ENCODE results near the gene C2orf81.
A peak's percentile ranks its signal among the peaks of the same experiment; 100 is the strongest.
"Not testable (repeated sequence)": the region's sequence is repeated elsewhere in the genome, so short reads cannot be mapped to it uniquely, and the experiment has no call there.

Gene C2orf81

GRCh38 chr2:74447230-74447999 lies 26.0 kb upstream of the C2orf81 start:
- H4K20me1 ChIP-seq (ENCODE audit: insufficient read depth, low read length) = no peaks in the 10 kb centered on the region
- no peaks in the 10 kb centered on the region for H3K79me2 ChIP-seq (ENCODE audit: low read length)
- H3K4me2 ChIP-seq (ENCODE audit: low read length) = no peak overlapping the region
- no peak overlapping the region for H3K27ac ChIP-seq (ENCODE audit: low read length)
- H3K36me3 ChIP-seq (replicated peaks; ENCODE audit: low read depth, low read length) = no peaks in the 10 kb centered on the region
- H3K27me3 ChIP-seq (ENCODE audit: low read depth, low read length) = no peaks in the 10 kb centered on the region
- H3K4me3 ChIP-seq (ENCODE audit: low read length) = no peak overlapping the region
- peaks cover 18% of the 10 kb centered on the region for H3K4me1 ChIP-seq (ENCODE audit: low read length)
- H3K9ac ChIP-seq (ENCODE audit: low read length) = no peak overlapping the region
- no peak for TF ChIP-seq EZH2phosphoT487 (IDR thresholded peaks at IDR 0.05; ENCODE audit: low read depth)
- TF ChIP-seq CTCF (IDR thresholded peaks at IDR 0.05; ENCODE audit: low read depth, low read length) = no peak
- no peak overlapping the region for H2AFZ ChIP-seq (ENCODE audit: low read depth, low read length)
- H3K9me3 ChIP-seq (ENCODE audit: insufficient read depth, low read length) = no peaks in the 10 kb centered on the region

GRCh38 chr2:74444498-74445318 lies 23.3 kb upstream of the C2orf81 start:
- Histone ChIP-seq H3K36me3 (replicated peaks; ENCODE audit: low read depth, low read length) (no peaks in the 10 kb centered on the region), H3K4me2 (ENCODE audit: low read length) (peak overlapping the region; percentile 54), H3K9me3 (ENCODE audit: insufficient read depth, low read length) (no peaks in the 10 kb centered on the region), H4K20me1 (ENCODE audit: insufficient read depth, low read length) (no peaks in the 10 kb centered on the region), H3K79me2 (ENCODE audit: low read length) (no peaks in the 10 kb centered on the region), H2AFZ (ENCODE audit: low read depth, low read length) (peak overlapping the region; percentile 17), H3K9ac (ENCODE audit: low read length) (peak overlapping the region; percentile 2; the same call in 1 of the 2 replicates), H3K4me1 (ENCODE audit: low read length) (peaks cover 28% of the 10 kb centered on the region), H3K27me3 (ENCODE audit: low read depth, low read length) (no peaks in the 10 kb centered on the region), H3K27ac (ENCODE audit: low read length) (no peak overlapping the region), H3K4me3 (ENCODE audit: low read length) (peak overlapping the region; percentile 23)
- TF ChIP-seq CTCF (IDR thresholded peaks at IDR 0.05; ENCODE audit: low read depth, low read length) (no peak), EZH2phosphoT487 (IDR thresholded peaks at IDR 0.05; ENCODE audit: low read depth) (no peak)

GRCh38 chr2:74442483-74443297 lies 21.3 kb upstream of the C2orf81 start:
- H4K20me1 ChIP-seq (ENCODE audit: insufficient read depth, low read length); H3K4me3 ChIP-seq (ENCODE audit: low read length); H3K27ac ChIP-seq (ENCODE audit: low read length); H3K9me3 ChIP-seq (ENCODE audit: insufficient read depth, low read length); H3K79me2 ChIP-seq (ENCODE audit: low read length); H2AFZ ChIP-seq (ENCODE audit: low read depth, low read length); H3K9ac ChIP-seq (ENCODE audit: low read length); H3K27me3 ChIP-seq (ENCODE audit: low read depth, low read length); H3K4me2 ChIP-seq (ENCODE audit: low read length); H3K36me3 ChIP-seq (replicated peaks; ENCODE audit: low read depth, low read length): not testable (repeated sequence)
- peaks cover 39% of the 10 kb centered on the region for H3K4me1 ChIP-seq (ENCODE audit: low read length)

- no peaks in the 10 kb centered on the region for H3K79me2 ChIP-seq (ENCODE audit: low read length)
- peak within 1 kb of the TSS; percentile 72; the same call in 1 of the 2 replicates for H3K9ac ChIP-seq (ENCODE audit: low read length)
- no peaks in the 10 kb centered on the region for H3K27me3 ChIP-seq (ENCODE audit: low read depth, low read length)
- peak within 1 kb of the TSS; percentile 82 for H3K4me3 ChIP-seq (ENCODE audit: low read length)
- H3K4me1 ChIP-seq (ENCODE audit: low read length) = peaks cover 47% of the 10 kb centered on the region
- peak within 1 kb of the TSS; percentile 44 for H3K27ac ChIP-seq (ENCODE audit: low read length)
- peak within 1 kb of the TSS; percentile 92 for H2AFZ ChIP-seq (ENCODE audit: low read depth, low read length)
- H3K36me3 ChIP-seq (replicated peaks; ENCODE audit: low read depth, low read length) = no peaks in the 10 kb centered on the region
- peak within 1 kb of the TSS; percentile 94 for H3K4me2 ChIP-seq (ENCODE audit: low read length)
- TF ChIP-seq EZH2phosphoT487 (IDR thresholded peaks at IDR 0.05; ENCODE audit: low read depth) (no peak), CTCF (IDR thresholded peaks at IDR 0.05; ENCODE audit: low read depth, low read length) (no peak)
- H4K20me1 ChIP-seq (ENCODE audit: insufficient read depth, low read length) = no peaks in the 10 kb centered on the region
- no peaks in the 10 kb centered on the region for H3K9me3 ChIP-seq (ENCODE audit: insufficient read depth, low read length)
Measured at GRCh38 chr2:74441690-74442482, 20.5 kb upstream of the C2orf81 start, which contains the start of gene RTKN. Gene RTKN, minus strand, starts transcription at chr2:74441937. Its CDS starts 121 bp downstream, at chr2:74441816.

Measured in OCI-LY3 (cell line).